Glomerular visceral epithelial cell (primary cell): Measurements from ENCODE around the gene GALNT14.

Source experiments
- DNase-seq: peaks from one replicate; pipeline ENCODE4 v3.0.0-alpha.2; 2016; ENCODE audit errors: extremely low spot score

The GALNT14 gene

GRCh38 chr2:31087491-31087890, 50.7 kb downstream of the GALNT14 start:
- peak; percentile 45 for DNase-seq

GRCh38 chr2:31086590-31086989, 51.6 kb downstream of the GALNT14 start:
- no peak for DNase-seq

- DNase-seq: peak; percentile 79
These were observed 54.8 kb downstream of the GALNT14 start for GRCh38 chr2:31083234-31083993.

- DNase-seq: peak; percentile 21
These were observed 56.2 kb downstream of the GALNT14 start for GRCh38 chr2:31082002-31082401.

- no peak for DNase-seq
These were observed 56.7 kb downstream of the GALNT14 start for GRCh38 chr2:31081492-31081891.

GRCh38 chr2:31080361-31080760, 57.9 kb downstream of the GALNT14 start:
- DNase-seq: no peak

GRCh38 chr2:31079665-31080064, 58.6 kb downstream of the GALNT14 start:
- DNase-seq: no peak

GRCh38 chr2:31078579-31079105, 59.6 kb downstream of the GALNT14 start:
- DNase-seq: no peak

- no peak for DNase-seq
These were observed 60.2 kb downstream of the GALNT14 start for GRCh38 chr2:31078011-31078410.

- DNase-seq: peak; percentile 33
These were observed 62.2 kb downstream of the GALNT14 start for GRCh38 chr2:31075941-31076590.

- no peak for DNase-seq
These were observed 62.8 kb downstream of the GALNT14 start for GRCh38 chr2:31075431-31075830.

GRCh38 chr2:31071741-31072140, 66.5 kb downstream of the GALNT14 start:
- DNase-seq: no peak

GRCh38 chr2:31070339-31071125, 67.7 kb downstream of the GALNT14 start:
- DNase-seq: no peak

GRCh38 chr2:31069643-31070325, 68.5 kb downstream of the GALNT14 start:
- DNase-seq: no peak

GRCh38 chr2:31067259-31067658, 71.0 kb downstream of the GALNT14 start:
- no peak for DNase-seq

- no peak for DNase-seq
These were observed 71.7 kb downstream of the GALNT14 start for GRCh38 chr2:31066551-31066950.

- DNase-seq: no peak
These were observed 72.2 kb downstream of the GALNT14 start for GRCh38 chr2:31066086-31066485.

GRCh38 chr2:31065356-31065755, 72.9 kb downstream of the GALNT14 start:
- no peak for DNase-seq

GRCh38 chr2:31060397-31060796, 77.8 kb downstream of the GALNT14 start:
- DNase-seq: peak; percentile 32

GRCh38 chr2:31058096-31059035, 79.9 kb downstream of the GALNT14 start:
- DNase-seq: no peak

- DNase-seq: no peak
These were observed 80.5 kb downstream of the GALNT14 start for GRCh38 chr2:31057691-31058090.
